ENCODE data around the gene HDAC4.

The HDAC4 gene

DNA sequence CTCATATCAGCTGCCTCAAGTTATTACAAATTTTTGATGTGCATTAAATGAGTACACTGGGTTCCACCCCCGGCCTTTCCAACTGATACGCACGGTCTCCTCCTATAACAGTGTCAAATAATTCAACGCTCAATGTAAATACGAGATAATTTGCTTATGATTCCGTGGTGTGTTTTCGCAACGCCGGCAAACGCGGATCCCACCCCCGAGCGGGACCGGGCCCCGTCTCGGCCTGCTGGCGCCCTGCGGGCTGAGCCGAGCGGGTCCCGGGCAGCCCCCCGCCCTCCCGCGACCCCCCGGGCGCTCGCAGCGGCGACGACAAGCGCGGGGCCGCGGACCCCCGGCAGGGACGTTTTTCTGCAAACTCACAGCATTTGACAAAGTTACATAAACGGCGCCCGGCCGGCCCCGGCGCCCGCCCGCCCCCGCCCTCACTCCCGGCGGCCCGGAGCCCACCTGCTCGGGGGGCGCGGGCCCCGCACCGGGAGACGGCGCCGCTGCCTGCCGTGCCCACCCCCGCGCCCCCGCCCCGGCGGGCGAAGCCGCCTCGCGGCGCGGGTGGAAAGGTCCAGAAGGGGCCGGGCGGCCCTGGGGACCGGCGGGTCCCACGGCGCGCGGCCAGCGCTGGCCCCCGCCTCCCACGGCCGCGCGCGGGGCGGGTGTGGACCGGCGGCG is 762 bp downstream of the HDAC4 start:
- no peak for DNase-seq
- in situ Hi-C loops (cut with MboI; ENCODE audit: low pct_unique_long_range_greater_than_20kb, low sequenced_read_pairs), result no loop called here

DNA sequence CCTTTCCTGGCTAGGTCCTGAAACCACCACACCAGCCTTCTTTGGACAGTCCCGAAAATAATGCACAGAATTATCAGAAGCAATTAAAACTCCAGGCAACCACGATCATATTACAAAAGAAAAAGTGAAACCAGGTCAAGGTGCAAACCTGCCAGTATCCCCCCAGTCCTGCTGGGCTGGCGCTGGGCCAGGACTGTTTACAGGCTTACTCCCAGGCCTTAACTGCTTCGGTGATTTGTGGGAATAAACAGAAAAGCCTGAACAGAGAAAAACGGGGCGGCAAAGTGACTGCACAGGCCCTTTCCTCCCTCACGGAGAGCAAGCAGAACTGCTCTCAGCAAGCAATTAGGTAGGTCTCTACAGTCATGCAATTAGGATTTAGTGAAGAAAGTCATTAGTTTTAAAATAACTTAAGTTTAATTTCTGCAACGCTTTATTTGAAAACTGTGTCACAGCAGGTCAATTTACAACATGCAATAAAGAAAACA is 1.3 kb downstream of the HDAC4 start:
- peak; percentile 35 for DNase-seq
- in situ Hi-C loops (cut with MboI; ENCODE audit: low pct_unique_long_range_greater_than_20kb, low sequenced_read_pairs), result no loop called here

DNA sequence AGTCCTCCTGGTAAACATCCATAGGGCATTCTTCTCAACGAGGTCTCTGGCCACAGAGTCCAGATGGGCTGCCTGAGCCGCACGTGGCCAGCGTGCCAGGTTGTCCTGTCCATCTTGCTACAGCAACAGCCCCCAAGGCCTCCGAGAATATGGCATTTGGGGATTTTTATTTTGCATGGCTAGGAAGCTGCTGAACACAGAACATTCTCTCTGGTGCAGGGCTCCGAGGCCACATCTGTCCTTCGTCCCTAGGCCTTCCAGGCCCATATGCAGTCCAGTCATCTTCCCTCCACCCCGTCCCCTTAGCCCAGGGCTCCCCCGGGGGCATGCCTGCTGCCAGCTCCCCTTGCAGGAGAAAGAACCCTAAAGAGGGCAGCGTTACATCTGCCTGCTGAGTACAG is 2.3 kb downstream of the HDAC4 start:
- in situ Hi-C loops (cut with MboI; ENCODE audit: low pct_unique_long_range_greater_than_20kb, low sequenced_read_pairs), result no loop called here

DNA sequence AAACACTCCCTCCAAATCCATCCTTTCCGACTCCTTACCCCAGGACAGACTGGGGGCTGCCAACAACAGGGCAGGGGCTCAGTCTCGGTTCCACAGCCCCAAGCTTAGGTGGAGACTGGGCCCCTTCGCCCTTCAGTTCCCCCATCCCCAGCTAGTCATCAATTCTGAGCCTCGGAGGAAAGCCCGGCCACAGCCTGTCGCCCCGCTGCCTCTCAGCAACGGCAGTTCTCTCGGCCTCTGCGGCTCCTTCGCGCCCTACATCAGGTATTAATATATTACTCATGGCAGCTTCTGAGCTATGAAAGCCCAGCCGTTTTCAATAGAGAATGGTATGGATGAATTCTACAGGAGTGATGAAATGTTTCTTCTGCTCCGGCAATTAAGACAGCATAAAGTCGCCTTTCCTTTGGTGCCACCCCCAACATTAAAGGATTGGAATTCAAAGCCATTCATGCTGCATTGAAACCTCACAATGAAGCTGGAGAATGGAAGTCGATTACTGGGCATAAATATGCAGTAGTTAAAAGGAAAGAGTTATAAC is 2.8 kb downstream of the HDAC4 start:
- no peak for DNase-seq
- in situ Hi-C loops (cut with MboI; ENCODE audit: low pct_unique_long_range_greater_than_20kb, low sequenced_read_pairs), result no loop called here

More for the DNA sequence above, 2.3 kb downstream of the HDAC4 start:
- no peak for DNase-seq

DNA sequence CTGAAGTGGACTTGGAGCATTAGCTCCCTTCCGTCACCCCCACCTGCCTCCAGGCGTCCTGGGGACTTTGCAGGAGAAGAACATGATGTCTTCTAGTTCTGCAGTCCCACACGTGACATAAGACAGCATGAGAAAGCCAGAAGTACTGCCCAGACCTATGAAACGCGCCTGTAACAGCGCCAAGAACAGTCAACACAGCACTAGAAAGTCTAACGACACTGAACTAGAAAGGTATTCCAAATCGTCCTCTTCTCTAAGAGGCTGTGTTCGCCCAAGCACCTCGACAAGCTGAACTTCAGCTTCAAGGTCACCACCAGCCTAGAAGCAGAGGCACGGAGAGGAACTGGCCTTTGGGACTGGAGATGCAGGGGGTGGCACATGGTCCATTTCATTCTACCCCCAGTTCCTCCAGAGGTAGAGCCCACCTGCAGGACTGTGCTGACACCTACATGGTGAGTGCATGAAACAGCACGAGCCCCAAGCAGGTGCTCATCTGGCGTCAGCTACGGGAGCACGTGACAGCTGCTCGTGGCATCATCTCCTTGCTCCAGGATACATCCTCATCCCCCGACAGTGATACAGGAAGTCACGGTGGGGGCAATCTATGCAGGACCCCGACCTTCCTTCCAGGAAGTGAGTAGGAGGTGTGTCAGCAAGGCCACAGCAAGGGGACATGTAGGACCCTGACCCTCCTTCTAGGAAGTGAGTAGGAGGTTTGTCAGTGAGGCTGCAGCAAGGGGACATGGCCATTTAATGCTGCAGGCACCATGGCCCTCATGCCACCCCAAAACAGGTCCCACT is 3.7 kb downstream of the HDAC4 start:
- DNase-seq, result no peak
- in situ Hi-C loops (cut with MboI; ENCODE audit: low pct_unique_long_range_greater_than_20kb, low sequenced_read_pairs), result no loop called here

DNA sequence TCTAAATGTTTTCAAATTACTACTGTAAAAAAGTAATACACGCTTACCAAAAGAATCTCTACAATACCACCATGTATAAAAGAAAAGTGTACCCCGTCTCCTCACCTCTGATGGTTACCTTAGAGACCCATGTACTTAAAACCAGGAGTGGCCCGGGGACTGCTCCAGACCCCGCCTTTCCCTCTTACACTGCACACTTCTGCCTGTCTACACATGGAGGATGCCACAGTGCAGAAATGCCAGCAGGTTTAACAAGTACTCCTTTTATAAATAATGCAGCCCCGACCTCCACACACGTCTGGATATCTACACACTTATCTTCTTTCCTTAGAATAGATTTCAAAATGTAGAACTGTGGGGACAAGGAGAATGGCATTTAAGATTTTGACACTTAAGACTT is 5.3 kb downstream of the HDAC4 start:
- in situ Hi-C loops (cut with MboI; ENCODE audit: low pct_unique_long_range_greater_than_20kb, low sequenced_read_pairs), result no loop called here
- no peak for DNase-seq

DNA sequence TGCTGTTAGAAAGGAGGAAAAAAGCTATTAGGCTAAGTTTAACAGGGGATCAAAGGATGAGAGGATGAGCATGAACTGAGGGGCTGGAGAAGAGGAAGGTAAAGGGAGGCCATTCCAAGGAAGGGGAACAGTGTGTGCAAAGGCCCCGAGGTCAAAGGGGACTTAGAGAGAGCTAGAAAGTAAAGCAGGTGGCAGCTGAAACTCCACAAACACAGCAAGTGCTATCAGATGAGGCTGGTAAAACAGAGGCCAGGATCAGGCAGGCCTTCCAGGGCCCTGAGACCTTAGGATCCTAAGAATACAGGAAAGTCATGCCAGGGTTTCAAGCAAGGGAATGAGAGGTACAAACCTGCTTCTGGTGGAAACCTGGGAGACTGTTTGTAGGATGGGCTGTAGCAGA is 5.8 kb downstream of the HDAC4 start:
- DNase-seq, result no peak
- in situ Hi-C loops (cut with MboI; ENCODE audit: low pct_unique_long_range_greater_than_20kb, low sequenced_read_pairs), result no loop called here

DNA sequence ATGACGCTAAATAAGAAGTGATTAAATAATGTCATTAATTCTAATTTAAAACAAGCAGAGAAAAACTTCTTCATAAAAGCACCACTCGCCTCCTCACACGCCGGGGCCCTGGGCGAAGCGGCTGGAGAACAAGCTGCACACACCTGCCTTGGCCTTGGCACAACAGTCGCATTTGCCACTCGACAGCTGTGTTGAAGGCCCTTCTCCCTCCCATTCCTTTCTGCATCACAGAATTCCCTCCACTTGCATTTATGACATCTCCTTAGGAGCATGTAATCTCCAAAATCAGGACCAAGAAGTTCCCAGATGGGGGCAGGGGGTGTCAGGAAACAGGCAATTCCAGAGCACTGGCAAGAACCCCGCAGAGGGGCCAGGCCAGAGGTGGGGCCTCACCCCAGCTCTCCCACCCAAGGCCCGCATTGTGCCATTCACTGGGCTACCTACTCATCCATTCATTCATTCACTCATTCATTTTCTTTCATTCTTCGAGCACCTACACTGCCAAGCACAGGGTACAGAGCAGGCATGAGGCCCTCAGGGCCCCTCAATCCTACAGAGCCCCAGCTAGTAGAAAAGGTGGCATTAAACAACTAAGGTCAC is 6.4 kb downstream of the HDAC4 start:
- DNase-seq, result no peak
- in situ Hi-C loops (cut with MboI; ENCODE audit: low pct_unique_long_range_greater_than_20kb, low sequenced_read_pairs), result no loop called here

DNA sequence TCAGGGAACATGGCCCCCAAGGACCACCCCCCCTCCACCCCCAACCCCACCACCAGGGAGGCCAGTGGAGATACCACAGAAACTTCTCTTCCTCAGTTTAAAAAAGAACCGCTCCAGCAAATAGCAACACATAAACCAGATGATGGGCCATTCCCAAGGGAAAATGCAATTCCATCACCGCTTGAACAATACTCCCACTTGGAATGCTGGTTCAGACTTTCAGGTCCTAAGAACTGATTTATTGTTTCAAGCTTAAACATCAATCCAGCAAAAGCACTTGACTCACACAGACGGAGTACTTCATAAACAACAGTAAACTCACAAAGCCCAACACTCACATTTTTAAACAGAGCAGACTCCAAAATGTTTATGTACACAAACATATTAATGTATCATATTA is 6.9 kb downstream of the HDAC4 start:
- in situ Hi-C loops (cut with MboI; ENCODE audit: low pct_unique_long_range_greater_than_20kb, low sequenced_read_pairs), result no loop called here
- no peak for DNase-seq

DNA sequence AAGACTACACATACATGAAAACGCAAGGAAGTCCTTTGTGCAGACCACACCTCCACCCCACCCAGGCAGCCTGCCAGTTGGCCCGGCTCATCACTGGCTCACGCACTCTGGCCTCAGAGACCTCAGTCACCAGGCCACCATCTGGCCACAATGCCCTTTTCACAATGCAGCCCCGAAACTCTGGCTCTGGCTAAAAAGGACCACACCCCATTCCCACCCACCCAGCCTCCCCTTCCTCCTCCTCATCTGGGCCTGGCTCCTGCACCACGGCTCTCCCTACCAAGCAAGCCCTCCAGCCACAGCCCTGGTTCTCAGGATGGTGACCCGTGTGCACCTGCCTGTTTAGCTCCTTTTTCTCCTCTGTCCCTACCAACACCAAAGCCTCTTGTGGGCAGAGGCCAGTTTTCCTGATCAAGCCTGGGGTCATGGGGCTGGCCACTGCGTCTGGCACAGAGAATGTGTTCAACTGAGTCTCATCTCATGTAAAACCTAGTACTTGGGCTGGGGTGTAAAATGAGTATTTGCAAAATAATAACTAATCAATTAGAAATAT is 7.4 kb downstream of the HDAC4 start:
- in situ Hi-C loops (cut with MboI; ENCODE audit: low pct_unique_long_range_greater_than_20kb, low sequenced_read_pairs), result no loop called here
- no peak for DNase-seq

DNA sequence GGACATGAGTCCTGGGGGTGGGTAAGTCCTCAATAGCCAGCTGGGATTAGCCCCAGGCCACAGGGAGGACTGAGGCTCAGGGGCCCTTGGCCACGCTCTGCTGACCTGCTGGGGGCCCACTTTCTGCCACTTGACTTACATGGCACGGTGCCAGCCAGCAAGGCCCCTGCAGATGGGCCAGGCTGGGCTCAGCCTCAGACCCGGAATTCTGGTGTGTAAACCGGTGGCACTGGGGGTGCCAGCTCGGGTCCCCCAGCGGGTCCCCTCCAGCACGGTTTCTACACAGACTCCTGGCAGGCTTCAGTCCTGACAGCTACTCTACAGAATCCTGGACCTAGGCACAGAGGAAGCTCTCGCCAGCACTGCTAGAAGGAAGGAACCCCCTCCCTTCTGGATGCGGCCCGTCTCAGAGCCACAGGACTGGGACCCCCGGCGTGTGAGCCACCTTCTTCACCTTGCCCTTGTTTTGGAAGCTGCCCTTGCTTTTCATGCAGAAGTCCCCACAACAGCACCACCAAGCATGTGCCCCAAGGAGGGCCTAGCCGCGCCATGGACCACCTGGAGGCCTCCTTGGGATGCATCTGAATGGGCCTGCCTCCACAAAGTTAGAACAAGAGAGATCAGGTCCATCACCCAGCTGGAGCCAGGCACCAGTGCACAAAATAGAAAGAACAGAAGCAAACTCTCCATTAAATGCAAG is 8.0 kb downstream of the HDAC4 start:
- DNase-seq, result no peak
- in situ Hi-C loops (cut with MboI; ENCODE audit: low pct_unique_long_range_greater_than_20kb, low sequenced_read_pairs), result no loop called here

DNA sequence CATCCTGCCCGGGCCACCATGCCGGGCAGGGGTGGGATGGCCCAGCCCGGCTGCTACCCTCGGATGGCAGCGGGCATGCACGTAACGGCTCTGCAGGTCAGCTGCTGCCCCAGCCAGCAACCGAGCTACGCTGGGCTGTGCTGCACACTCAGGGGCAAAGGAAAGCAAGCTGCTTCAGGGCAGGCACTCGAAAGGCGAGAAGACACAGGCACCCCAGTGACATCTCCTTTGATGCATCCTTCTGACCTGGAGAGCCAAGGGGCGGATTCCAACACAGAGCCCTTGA is 8.8 kb downstream of the HDAC4 start:
- in situ Hi-C loops (cut with MboI; ENCODE audit: low pct_unique_long_range_greater_than_20kb, low sequenced_read_pairs), result no loop called here
- no peak for DNase-seq

DNA sequence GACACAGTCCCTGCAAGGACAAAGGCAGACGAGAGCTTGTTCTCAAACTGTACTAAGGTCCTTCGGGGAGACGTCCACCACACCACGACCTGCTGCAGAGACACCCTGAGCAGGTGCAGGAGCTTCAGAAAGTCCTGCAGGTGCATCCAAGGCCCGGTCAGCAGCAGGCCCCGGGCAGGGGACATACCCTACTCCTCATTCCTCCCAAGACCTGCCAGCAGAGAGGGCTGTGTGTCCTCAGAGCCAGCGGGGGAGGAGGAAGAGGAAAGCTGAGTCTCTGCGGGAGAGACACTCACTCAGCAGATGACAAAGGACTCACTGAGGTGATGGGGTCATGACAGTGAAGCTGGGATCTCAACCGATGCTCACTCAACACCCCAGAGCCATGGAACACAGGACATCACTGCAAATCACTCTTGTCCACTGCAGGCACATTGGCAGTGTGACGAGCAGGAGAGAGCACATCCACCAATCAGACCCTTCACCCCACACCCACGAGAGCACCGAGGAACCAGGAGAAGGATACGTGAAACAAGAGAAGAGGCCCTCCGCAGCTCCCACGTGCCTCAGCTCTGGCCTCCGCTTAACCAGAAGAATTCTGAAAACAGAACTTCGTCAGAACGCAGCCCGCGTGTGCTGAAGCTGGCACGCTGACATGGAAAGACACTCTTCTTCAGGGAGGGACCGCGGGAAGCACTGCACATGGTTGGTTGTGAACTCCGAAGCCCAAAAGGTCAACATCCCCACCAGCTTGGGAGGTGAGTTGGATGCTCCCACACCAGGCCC is 9.3 kb downstream of the HDAC4 start:
- no peak for DNase-seq
- in situ Hi-C loops (cut with MboI; ENCODE audit: low pct_unique_long_range_greater_than_20kb, low sequenced_read_pairs), result no loop called here

DNA sequence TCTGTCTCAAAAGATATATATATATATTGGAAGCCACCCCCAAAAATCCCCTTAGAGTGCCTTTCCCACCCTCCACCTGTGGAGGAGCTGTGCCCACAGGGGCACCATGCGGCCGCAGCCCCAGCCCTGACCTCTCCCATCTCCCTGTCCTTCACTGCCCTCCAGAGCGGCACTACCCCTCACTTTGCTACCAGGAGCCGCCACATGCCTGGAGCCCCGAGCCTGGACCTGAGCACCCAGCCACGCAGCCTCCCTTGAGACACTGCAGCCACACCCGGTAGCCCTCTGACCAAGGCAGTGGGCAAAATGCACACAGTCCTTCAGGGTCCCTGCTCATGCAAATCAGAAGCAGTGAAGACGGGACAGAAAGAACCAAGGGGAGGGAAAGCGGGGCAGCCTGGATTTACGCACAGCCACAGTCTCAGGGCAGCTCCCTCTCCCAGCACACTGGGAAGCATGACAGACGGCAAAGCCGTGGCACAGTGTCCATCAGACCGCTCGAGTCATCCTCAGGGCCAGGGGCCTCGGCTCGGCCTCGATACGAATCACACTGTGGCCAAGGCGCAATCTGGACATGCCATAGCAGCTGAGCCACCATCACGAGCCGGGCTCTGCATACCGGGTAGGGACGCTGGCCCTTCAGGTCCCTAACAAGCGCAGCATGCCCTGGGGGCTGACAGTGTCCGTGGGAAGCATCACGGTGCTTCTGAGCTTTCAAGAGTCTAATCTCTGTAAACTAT is 10.1 kb downstream of the HDAC4 start:
- in situ Hi-C loops (cut with MboI; ENCODE audit: low pct_unique_long_range_greater_than_20kb, low sequenced_read_pairs), result no loop called here
- no peak for DNase-seq

DNA sequence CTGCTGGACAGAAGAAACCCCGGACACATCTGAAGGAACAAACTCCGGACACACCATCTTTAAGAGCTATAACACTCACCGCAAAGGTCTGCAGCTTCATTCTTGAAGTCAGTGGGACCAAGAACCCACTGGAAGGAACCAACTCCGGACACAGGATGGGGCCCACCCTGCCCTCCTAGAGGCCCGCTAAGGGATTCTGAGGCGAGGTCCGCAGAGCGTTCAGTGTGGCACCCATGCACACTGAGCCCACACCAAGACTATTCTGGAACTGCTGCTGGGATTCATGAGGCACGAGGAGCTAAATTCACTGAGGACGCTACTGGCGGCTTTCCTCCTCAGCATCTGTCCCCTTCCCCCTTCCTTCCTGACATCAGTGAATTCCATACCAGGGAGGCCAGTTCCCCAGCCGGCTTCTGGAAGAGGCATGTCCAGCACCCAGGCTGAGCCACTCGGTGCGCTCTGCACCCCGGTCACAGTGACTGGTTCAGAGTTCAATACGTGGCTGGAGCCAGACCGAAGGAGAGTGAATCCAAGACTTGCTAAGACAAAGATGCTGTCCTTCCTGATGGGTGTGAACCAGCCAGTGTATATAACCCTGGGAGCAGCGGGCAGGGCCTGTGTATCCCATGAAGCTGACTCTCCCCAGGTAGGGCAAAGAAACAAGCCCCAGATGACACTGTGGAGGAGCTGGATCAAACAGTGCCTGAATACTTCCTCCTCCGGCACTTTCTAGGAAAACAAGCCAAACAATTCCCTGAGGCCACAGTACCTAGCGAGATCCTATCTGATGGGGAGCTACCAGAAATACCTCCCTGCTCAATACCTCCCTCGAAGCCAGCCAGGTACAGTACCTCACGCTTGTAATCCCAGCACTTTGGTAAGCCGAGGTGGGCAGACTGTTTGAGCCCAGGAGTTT is 11.1 kb downstream of the HDAC4 start:
- no peak for DNase-seq
- in situ Hi-C loops (cut with MboI; ENCODE audit: low pct_unique_long_range_greater_than_20kb, low sequenced_read_pairs), result no loop called here

DNA sequence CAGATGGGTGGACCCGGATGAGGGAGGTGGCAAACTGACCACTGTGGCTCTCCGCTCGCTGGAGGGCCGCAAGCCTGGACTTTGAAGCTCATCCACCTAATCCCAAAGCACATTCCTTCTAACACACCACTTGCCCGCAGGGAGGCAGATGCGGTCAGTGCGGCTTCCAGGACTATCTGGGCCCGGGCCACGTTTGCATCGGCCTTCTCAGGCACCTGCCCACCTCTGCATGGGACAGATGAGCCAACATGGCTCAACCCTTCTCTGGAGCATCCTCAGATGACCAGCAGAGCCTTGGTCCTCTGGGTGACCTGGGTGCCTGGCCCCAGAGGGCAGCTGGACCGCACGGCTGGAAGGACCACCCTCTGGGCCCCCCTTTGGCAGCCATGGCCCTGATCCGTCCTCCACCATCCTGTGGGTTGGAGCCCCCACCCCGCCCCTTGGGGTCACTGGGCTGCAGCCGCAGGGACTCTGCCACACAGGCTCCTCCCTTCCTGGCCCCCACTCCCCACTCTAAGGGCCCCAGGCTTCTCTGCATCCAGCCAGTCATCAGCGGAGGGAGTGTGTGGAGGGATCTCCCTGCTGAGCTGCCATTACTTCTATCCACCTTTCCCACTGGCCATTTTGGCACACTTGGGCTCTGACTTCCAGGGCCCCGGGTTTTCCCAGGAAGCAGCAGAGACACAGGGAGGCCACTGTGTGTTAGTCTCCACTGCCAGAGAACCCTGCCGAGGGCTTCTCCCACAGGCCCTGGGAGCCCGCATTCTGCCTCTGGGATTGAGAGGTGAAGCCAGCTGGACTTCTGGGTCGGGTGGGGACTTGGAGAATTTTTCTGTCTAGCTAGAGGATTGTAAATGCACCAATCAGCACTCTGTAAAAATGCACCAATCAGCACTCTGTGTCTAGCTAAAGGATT is 12.3 kb downstream of the HDAC4 start:
- in situ Hi-C loops (cut with MboI; ENCODE audit: low pct_unique_long_range_greater_than_20kb, low sequenced_read_pairs), result no loop called here
- no peak for DNase-seq
